GM21526 (cell line): ENCODE results near the gene ADAMTS2.

ENCODE experiments used
- ATAC-seq: cut with Tn5 transposase; IDR thresholded peaks from one replicate; pipeline ENCODE4 v1.9.1; 2021; ENCODE audit warnings: moderate library complexity; ENCODE audit not compliant: unreplicated experiment, low FRiP score

The ADAMTS2 gene

DNA sequence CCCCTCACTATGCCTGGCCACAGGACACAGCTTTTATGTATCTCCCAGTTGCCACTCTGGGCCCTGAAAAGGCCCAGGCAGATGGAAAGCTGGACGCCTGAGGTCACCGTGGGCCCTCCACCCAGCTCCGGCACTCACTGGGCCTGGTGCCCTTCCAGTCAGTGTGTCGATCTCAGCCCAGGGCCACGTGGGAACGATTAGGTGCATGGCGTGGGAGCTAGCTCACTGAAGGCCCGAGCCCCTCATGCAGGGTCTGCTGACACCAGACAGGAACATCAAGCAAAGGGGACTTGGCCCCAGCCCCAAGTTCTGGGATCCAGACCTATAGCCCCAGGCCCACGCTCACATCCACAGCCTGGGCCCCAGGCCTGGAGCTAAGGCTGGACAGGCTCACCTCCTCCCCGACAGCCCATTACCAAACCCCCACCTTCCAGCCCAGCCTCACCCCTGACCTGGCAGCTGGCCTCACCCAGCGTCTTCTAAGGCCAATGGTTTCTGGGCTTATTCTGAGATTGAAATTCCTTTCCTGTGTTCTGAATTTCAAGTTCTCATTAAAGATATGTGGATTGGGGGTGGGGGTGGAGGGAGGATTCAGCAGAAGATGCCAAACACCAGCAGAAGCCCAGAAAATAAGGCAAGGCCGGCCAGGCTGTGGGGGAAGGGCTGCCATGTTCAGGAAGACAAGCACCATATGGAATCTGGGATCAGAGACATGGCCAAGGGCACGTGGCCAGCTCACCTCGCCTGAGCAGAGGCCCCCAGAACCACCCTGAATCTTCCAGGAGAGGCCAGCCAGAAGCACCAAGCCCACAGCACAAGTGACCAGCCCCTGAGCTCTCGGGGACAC, 74.5 kb downstream of the ADAMTS2 start:
- ATAC-seq: no peak

DNA sequence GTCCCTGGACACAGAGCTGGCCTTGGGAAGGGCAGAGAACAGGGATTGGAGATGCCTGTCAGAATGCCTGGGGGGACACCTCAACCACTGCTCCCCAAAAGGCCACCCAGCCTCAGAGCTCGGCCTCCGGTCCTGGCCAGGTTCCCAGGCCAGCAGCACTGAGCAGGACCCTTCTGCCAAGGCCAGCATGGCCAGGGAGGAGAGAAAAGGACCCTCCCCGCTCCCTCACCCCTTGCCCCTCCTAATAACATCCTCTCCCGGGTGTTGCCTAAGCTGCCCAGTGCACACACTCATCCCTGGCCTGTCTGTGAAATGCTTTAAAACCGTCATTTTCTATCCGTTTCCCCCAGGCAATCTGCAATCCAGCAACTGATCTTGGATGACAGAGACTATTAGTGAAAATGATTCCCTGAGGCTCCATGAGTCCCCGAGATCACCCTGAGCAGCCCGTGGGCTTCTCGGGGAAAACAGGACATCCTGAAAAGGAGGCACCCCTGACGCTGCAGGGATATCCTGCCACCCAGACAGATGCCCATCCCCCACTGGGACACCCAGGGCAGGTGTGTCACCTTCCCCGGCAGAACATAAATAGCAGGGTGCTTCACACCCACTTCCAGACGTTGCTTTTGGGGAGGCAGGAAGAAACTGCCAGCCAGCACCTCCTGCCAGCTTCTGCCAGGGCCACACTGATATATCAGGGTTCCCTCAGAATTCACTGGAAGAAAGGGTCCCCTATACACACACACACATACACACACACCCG, 75.3 kb downstream of the ADAMTS2 start:
- no peak for ATAC-seq

DNA sequence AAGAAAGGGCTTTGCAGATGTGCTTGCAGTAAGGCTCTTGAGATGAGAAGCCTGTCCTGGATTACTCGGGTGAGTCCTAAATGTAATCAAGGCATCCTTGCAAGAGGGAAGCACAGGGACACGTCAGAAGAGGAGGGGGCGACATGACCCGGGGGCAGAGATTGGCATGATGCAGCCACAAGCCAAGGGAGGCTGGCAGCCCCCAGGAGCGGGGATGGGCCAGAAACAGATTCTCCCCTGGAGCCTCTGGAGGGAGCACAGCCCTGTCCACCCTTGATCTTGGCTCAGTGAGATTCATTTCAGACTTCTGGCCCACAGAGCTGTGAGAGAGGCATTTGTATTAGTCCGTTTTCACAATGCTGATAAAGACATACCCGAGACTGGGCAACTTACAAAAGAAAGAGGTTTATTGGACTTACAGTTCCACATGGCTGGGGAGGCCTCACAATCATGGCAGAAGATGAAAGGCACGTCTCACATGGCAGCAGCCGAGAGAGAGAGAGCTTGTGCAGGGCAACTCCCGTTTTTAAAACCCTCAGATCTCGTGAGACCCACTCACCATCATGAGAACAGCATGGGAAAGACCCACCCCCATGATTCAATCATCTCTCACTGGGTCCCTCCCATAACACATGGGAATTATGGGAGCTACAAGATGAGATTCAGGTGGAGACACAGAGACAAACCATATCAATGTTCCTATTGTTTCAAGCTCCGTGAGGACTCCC, 76.1 kb downstream of the ADAMTS2 start:
- ATAC-seq: no peak

DNA sequence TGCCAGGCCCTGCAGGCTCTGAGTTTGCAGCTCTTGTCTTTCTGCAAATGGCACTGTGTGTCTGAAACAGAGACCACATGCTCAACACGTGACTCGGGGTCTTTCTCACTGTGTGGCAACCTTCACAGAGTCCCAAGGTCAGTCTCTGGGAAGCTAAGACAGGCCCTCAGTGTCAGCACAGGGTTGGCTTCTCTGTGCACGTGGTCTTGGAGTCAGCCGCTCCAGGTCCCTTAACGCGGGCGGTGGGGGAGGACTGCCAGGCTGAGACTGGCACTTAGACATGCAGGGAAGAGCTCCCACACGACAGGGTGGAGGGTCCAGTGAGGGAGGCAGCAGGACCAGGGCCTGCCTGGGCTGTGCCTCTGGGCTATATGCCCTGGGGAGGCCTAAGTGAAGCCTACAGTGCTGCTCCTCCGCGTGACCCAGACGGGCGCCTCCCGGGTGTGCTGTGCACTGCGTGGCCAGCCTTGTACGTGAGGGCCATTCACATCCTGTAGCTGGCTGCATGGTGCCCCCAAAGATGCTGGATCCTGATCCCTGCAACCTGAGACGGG, 76.8 kb downstream of the ADAMTS2 start:
- ATAC-seq: no peak

DNA sequence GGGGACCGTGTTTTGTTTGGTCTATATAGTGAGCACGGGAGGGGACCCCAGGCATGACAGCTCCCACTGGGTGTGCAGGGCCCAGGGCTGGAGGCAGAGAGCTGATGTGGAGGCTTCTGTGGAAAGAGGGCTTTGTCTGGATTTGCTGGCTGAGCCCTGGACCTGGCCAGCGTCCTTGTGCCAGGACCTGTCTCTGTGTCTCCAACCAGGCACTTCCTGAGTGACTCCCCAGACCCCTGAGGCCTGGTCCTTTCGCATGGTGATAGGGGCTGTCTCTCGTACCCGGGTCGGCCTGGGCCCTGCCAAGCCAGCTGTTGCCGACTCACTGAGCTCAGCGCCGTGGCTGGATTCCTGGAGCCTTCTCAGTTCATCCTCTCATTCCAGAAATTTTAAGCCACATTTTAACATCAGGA, 77.6 kb downstream of the ADAMTS2 start:
- no peak for ATAC-seq

DNA sequence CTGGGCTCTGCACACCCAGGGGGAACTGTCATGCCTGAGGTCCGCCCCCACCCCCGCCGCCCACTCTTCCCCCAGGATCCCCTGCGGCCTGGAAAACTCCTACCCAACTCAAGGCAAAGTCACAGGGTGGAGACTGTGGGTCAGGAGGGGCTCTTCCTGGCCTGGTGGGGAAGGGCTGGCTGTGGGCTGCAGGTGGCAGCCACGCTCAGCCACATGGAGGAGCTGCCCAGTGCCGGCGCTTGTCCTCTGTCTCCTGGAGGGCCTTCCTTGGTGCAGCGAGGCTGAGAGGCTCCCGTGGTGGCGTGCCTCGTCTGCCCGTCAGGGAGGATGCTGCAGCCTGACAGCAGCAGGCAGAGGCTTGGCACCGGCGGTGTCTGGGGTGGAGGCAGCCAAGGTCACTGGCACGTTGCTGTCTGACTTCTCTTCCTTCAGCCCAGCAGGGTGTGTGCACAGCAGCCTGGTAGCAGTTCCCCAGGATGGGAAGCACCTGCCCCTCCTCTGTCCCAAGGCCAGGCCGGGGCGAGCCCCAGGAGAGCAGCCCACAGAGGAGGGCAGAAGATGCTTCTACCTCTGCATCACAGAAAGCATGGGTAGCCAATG, 78.1 kb downstream of the ADAMTS2 start:
- no peak for ATAC-seq

DNA sequence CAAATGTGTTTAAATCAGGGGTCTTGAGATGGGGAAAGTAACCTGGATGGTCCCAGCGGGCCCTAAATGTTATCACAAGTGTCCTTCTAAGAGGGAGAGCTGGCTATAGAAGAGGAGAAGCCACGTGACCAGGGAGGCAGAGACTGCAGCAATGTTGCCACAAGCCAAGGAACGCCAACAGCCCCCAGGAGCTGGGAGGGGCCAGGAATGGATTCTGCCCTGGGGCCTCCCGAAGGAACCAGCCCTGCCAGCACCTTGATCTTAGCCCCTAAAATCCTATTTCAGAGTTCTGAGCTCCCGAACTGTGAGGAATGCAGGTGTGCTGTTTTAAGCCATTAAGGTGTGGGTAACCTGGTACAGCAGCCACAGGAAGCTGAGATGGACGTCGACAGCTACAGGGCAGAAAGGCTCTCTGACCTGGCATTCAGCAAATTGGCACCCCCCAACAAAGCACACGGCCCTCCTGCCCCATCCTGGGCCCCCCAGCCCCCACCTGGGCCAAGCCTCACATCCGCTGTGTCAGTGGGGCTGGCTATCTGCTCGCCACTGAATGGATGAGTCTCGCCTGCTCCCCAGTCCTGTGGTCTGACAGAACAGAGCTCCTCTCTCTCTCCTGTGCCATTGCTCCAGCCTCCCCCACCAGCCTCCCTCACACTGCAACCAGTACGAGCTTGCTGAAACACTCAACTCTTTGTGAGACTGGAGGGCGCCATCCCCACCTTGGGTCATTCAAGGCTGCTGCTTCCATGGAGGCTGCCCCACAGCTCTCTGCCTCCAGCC, 78.8 kb downstream of the ADAMTS2 start:
- ATAC-seq: no peak

DNA sequence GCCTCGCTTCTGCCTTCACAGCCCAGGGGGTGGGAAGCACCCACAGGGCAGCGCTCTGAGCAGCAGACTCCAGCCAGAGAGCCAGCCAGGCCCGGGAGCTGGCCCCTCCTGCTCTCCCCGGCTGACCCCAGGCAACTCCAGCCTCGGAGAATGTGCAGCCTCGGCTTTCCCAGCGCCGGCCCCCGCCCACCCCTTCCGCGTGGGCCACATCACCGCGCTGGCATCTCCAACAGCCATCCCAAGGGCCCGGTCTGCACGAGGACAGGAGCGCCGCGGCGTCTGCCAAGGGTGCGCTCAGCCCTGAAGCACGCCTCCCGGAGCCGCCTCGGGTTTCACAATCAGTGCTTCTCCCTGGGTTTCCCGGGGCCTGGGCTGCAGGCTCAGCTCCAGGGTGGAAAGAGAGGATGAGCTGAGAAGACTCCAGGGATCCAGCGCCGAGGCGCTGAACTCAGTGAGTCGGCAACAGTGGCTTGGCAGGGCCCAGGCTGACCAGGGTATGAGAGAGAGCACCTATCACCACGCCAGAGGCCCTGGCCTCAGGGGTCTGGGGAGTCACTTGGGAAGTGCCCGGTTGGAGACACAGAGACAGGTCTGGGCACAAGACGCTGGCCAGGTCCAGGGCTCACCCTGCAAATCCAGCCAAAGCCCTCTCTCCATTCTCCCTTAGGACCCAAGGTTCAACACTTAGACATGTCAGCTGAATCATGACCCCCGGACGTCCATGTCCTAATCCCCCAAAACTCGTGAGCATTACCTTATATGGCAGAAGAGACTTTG, 79.6 kb downstream of the ADAMTS2 start:
- ATAC-seq: no peak

DNA sequence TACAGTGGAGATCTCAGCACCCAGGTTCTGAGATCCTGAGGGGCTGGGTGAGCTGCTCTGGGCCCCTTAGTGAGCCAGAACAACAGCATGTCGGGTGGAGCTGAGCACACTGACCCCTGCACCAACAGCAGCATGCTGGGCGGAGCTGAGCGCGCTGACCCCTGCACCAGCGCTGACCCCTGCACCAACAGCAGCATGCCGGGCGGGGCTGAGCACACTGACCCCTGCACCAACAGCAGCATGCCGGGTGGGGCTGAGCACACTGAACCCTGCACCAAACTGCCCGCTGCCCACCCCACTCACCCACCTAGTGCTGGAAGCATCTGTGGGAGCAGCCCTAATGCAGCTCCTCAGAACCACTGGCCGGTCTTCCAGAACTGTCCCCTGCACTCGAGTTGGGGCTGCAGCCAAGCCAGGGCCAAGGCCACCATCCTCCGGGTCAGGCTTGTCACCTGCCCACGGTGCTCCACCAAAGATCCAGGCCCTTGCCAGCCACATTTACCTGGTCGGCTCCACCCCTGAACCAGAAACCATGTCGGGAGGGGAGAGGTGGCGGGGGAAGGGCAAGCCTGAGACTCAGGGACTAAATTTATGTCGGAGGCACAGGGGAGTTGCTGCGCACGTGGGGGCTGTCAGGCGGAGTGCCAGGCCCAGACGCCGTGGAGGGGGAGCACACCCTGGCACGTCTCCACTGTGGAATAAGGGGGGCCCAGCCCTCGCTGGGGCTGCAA, 80.3 kb downstream of the ADAMTS2 start:
- no peak for ATAC-seq

DNA sequence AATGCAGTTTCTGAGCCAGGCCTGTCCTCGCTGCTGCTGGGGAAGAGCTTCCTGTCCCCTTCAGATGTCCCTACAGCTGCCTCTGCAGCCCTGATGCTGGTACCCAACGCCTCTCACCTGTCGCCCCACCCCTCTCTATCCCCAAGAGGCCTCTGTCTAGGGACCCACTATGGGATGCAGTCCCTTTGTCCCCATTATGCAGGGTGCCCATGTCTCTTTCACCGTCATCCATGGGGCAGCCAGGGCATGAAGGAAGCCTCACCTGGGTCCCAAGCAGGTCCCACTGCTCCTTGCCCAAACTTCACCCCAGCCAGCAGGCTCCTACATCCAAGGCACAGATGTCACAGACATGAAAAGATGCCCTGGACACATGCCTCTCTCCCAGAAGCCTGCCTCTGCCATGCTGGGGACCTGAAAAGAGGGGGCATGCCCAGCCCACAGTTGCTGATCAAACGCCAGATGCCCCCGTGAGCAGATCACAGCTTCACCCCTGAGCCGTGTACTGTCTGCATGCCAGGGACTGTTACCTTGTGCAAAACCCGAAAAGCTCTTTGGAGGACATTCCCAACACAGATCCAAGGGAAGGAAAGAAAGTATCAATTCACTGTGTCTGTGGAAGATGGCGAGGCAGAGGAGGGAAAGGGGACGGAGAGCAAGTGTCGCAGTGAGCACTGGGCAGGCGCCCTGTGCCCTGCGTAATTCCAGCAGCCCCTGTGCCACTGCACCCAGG, 81.0 kb downstream of the ADAMTS2 start:
- ATAC-seq: no peak

DNA sequence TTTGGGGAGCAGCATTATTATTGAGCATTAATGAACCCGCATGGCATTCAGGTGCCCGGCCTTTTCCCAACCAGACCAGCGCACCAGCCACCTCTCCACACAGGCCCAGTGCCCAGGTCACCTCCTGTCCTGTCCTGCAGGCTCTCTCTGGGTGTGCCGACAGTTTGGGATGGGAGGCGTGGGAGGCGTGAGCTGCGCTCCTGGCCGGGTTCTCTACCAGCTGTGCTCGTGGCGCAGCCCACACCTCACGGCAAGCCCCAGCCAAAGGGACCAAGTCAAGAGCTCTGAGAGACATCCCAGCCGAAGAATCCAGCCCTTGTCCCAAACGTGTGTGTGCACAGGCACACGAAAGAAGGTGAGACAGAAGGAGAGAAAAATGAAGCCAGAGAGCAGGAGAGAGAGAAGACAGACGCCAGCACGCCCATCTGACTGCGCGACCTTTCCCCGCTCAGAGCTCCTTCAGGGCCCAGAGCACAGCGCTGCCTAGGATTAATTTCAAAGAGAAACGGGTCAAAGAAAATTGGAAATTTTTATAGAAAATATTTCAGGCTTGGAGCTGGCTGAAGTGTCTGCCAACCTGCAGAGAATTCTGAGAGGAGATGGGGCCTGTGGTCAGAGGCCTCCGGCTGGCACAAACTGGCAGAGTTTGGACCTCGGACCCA, 81.7 kb downstream of the ADAMTS2 start:
- ATAC-seq: no peak

DNA sequence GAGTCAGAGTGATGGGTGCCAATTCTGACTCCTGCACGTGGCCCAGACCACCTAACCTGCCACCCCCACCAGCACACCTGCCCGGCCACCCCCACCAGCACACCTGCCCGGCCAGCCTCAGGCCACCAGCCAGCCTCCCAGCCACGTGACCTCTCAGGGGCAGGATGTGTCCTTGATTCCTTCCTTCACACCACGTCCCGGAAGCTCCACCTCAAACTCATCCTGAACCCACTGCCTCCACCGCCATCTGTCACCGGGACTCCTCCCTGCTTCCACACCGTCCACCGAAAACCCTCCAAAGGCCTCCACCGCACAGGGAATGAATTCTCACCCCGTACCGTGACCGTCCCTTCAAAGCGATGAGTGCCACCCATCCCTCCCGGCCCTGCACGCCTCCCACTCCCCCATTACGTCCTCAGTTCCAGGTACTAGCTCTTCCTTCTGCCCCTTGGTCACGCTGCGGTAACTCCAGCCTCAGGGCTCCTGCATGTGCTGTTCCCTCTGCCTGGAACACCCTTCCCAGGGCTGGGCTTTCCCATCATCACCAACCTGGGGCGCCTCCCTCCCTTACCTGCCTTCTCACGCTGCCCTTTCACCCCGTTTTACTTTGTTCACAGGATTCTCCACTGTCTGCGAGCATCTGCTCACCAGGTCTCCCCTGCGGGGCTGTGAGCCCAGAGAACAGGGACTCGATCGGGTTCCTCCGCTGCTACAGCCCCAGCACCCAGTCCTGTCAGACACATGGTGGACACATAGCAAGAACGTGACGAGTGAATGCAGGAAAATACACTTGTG, 82.9 kb downstream of the ADAMTS2 start:
- no peak for ATAC-seq

DNA sequence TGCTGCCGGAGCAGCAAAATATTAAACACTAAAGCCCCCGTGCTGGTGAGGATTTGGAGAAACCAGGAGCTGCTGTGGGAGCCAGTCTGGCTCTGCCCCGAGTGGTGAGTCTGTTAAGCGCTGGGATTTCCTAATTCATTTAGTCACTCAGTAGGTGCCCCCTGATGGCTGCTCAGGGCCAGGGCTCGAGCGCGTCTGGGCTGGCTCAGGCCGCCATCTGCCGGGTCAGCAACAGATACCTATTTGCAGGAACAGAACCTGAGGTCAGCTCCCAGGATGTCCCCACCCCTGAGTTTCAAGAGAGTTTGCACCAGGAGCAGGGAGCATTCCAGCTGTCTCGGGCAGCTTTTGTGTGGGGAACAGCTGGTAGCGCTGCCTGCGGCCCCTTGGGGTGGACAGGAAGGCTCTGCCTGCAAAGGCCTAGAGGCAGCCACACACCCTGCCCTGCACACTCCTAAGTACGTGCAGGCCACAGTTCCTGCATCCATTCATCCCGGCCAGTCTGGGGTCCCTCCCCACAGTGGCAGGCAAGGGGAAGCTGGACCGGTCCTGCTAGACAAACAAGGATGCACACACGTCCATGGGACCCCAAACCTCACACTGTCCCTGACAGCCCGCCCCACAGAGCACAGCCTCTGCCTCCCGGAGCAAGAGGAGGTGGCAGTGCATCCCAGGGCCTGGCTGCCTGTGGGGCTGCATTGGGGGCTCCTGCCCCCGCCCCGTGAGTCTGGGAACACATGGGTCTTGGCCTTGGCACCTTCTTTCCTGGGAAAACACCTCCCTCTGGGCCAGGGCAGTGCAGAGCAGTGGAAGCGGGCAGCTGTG, 83.7 kb downstream of the ADAMTS2 start:
- ATAC-seq: no peak

DNA sequence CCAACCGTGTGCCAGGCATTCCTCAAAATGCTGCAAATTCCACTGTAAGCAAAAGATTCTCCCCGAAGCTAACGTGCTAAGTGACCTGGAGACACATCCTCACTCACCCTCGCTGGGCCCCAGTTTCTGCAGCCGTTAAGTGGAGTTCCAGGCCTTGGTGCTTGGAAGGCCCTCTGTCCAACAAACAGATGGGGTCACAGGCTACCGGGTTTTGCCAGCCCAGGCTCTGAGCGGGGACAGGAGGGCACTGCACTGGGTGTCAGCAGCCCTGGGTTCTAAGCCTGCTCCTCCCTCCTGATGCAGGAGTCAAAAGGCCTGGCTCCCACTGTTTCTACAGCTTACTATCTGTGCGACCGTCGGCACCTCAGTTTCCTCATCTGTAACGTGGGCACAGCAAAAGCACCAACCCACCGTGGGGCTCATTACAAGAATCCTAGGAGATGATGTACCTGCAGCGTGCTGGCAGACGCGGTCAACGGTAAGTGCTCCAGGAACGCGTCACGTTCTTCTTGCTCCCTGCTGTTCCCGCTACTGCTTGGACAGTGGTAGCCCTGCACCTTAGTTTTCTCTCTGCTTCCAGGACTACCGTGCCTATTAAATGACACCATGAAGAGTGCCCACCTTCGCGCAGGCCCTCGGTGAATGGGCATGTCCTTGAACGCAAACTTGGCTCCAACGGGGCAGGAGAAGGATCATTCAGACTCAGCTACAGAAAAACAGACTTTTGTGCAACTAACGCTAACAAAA, 84.8 kb downstream of the ADAMTS2 start:
- ATAC-seq: no peak
